GM18499 (cell line): ENCODE data around the gene VEPH1.

ENCODE experiments used
- ATAC-seq: cut with Tn5 transposase; IDR thresholded peaks from one replicate; pipeline ENCODE4 v1.9.1; 2021; ENCODE audit warnings: moderate number of reproducible peaks; ENCODE audit not compliant: insufficient read depth, unreplicated experiment

The VEPH1 gene

GRCh38 chr3:157526036-157526435, 22.8 kb upstream of the VEPH1 start:
- no peak for ATAC-seq

GRCh38 chr3:157523814-157524213, 20.6 kb upstream of the VEPH1 start:
- no peak for ATAC-seq

GRCh38 chr3:157522648-157523047, 19.4 kb upstream of the VEPH1 start:
- ATAC-seq = no peak

GRCh38 chr3:157520485-157521150, 17.4 kb upstream of the VEPH1 start:
- ATAC-seq = no peak

GRCh38 chr3:157518881-157519280, 15.7 kb upstream of the VEPH1 start:
- no peak for ATAC-seq

GRCh38 chr3:157516928-157517327, 13.7 kb upstream of the VEPH1 start:
- ATAC-seq = no peak

- no peak for ATAC-seq
Measured at GRCh38 chr3:157515398-157515797, 12.2 kb upstream of the VEPH1 start.

- no peak for ATAC-seq
Measured at GRCh38 chr3:157514371-157514895, 11.2 kb upstream of the VEPH1 start.

- no peak for ATAC-seq
Measured at GRCh38 chr3:157513585-157513984, 10.4 kb upstream of the VEPH1 start.

GRCh38 chr3:157512534-157512933, 9.3 kb upstream of the VEPH1 start:
- no peak for ATAC-seq

GRCh38 chr3:157508461-157508860, 5.2 kb upstream of the VEPH1 start:
- ATAC-seq = no peak

GRCh38 chr3:157501863-157502262, 1.4 kb downstream of the VEPH1 start:
- no peak for ATAC-seq

GRCh38 chr3:157500232-157500631, 3.0 kb downstream of the VEPH1 start:
- ATAC-seq = no peak

GRCh38 chr3:157499342-157499963, 3.8 kb downstream of the VEPH1 start:
- ATAC-seq = no peak

GRCh38 chr3:157498371-157498770, 4.8 kb downstream of the VEPH1 start:
- ATAC-seq = no peak

GRCh38 chr3:157495846-157496245, 7.4 kb downstream of the VEPH1 start:
- no peak for ATAC-seq

- no peak for ATAC-seq
Measured at GRCh38 chr3:157494581-157495281, 8.5 kb downstream of the VEPH1 start.

- no peak for ATAC-seq
Measured at GRCh38 chr3:157493627-157494550, 9.3 kb downstream of the VEPH1 start.

GRCh38 chr3:157491136-157491535, 12.1 kb downstream of the VEPH1 start:
- no peak for ATAC-seq

- no peak for ATAC-seq
Measured at GRCh38 chr3:157488144-157488543, 15.1 kb downstream of the VEPH1 start.
